NCI-H69 (cell line): Measurements from ENCODE around the gene ARL15.

Experiments
- DNase-seq: peaks from one replicate; lab custom pipeline; 2025; lab: John Stamatoyannopoulos, UW

Gene ARL15

DNA sequence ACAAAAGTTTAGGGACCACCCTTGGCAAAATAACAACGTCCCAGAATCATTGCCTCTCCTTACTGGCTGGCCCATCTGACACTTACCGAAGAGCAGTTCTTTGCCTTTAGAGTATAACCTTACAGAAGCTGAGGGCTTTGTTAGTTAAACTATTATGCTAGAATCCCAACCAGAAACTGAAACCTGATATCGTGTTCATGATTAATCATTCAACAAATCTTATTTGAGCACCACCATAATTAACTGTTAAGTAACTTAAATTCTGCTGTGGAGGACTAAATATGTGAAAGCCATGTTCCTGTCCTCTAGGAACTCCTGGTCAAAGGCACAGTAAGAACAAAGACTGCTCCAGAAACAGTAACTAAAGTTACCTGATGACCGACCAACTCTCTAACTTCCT, 104.9 kb downstream of the ARL15 start:
- peak; percentile 62 for DNase-seq

DNA sequence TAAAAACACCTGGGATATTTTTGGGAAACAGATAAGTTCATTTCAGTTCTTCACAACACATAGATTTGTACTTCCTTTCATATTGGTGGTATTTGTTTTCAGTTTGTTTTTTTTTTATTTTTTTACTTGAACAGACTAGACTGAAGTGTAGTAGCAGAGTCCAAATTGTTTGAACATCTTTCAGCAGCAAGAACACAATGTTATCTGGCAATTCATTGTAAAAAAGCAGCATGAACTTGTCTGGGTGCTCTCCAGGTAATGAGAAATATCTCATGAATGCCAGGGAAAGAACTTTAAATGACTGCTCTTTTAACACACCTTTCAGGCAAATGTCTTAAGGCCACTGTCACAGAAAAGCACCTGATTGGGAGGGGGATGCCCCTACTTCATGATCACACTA, 113.4 kb downstream of the ARL15 start:
- DNase-seq = no peak

DNA sequence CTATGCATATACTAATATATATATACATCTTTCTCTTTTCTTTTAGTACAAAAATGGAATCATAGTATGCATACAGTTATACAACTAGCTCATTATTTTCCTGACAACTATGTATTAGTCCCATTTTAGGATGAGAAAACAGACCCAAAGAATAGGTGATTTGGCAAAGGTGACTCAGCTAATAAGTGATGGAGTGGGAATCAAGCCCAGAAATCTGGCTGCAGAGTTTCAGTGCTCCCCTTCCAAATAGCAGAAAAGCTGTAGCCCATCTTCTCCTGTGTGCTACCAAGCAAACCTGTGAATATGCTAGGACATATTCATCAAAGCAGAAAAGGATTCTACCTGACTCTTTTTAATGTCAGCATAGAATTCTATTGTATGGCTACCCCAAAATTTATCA, 114.7 kb downstream of the ARL15 start:
- DNase-seq = no peak

DNA sequence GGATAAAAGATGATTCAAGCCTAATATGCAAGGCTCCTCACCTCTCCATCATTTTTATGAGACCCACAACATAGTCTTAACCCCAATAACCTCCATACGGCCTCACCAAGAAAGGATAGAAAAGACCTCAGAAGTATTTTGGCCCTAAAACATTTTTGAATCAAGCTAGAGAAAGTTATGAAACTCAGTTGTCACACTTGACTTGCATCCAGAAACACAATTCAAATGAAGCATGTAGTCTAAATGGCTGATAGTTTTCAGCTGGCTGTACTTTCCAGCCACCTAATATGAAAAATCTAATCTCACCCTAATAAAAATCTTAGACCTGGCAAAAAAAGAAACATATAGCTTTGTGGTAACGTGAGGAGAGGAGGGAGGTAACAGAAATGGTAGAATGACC, 116.1 kb downstream of the ARL15 start:
- no peak for DNase-seq

DNA sequence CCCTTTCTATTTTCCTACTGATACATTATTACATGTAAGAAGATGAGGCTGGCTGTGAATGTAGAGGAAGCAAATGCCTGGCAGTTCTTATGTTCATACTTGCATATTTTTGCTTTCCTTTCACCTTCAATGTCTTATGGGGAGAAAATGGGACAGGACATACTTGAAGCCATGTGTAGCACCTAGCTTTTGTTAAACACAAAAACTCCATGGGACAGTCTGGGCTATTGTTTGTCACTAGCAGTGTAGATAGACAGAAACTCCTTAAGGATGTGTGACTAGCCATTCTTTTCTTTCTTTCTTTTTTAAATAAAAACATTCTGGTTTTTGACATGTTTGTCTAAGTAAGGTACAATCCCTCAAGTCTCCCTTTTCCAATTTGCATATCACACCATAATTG, 122.7 kb downstream of the ARL15 start:
- peak; percentile 78 for DNase-seq

DNA sequence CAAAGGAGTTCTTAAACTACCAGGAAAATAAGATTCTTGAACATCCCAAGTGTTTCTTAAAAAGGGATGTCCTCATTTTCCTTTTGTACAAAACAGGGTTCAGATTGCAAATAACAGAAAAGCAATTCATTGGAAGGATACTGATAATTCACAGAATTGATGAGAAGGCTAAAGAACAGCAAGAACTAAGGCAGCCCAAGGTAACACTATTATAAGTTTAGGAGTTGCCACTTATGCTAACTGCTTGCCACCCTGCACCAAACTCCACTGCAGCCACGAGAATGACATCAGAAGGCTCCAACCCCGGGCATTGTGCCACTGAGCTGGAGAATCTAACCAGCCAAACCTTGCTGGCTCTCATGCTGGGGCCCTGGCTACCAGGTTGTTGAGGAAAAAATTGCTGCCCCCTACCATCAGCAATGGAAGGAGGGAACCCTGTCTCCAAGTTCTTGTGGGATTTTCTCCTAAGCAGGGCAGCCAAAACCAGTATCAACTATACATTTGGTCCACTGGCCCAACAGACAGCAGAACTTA, 123.4 kb downstream of the ARL15 start:
- peak; percentile 84 for DNase-seq

DNA sequence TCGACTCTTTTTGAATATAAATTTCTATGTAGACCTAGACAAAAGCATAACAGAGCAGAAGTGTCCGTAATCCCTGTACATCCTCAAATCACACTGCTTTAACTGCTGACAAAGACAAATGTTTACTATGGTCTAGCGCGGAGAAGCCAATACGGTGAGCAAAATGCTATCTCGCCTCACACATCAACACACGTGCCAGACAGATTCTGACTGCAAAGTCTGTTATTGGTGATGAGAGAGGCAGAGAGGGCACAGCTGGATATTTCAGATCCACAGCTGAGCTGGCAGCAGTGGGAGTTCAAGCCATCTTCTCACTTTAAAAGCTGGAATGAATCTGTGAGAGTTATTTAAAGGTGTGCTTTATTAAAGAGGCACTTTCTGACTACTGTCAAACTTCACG, 124.3 kb downstream of the ARL15 start:
- peak; percentile 76 for DNase-seq

DNA sequence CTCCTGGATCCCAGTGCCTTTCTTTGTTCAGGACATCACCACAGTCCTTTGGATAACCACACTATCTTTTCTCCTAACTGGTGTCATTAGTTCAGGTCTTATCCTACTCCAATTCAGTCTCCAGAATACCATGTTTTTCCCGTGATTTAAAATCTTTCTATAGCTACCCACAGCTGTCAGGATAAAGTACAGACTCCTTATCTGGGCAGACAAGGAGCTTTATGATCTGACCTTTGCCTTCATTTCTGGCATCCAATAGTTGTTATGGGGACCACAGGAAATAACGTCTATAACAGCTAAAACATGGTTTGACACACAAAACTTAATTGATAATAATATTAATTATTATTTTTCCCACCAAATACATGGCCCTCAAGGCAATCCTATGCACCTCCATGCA, 125.6 kb downstream of the ARL15 start:
- DNase-seq = no peak

DNA sequence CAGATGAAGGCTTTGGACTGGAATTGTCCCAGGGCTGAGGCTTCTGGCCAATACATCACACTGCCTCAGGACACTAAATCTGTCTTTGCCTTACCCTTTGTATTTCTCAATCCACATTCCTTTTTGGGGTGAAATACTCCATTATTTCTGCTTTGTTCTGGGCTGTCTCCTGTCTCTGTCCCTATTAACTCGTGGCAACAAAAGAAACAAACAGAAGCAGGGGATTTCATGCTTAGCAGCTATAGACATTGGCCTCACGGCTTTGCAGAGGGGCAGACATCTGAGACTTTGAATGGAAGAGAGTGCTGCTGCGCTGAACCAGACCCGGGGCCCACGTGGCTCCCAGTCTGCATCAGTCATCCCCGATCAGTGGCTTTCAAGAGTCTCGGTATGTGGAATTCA, 129.7 kb downstream of the ARL15 start:
- no peak for DNase-seq

DNA sequence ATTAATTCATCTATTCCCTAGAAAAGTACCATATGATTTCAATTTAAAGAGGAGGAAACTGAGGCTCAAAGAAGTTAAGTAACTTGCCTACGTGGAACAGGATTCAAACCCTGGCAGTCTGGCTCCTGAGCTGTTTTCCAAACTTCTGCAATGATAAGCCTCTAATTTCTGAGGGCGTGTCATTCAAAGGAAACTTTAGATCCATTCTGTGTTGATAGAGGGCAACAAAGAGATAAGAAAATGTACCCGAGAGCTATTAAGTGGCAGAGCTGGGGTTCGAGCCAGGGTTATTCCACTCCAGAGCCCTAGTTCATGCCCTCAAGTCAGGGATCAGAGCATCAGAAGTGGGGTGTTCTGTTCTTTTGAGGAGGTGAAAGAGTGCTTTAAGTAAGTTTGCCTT, 131.4 kb downstream of the ARL15 start:
- no peak for DNase-seq

DNA sequence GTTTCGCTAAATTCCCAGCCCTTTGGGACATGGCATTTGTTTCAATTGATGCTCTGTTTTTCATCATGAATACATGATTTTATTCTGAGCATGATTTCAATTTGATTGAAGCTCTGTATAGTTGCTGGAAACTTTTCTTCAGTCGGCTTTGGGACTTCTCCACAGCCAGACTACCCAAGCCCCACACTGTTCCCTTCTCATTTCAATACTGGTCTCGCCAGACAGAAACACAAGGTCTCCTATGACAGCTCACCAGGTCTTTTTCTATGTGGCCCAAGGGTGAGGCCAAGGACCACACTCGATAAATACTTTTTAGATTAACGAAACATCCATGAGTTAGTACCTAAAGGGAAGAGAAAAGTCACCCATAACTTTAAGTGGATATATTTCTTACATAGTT, 132.2 kb downstream of the ARL15 start:
- no peak for DNase-seq

DNA sequence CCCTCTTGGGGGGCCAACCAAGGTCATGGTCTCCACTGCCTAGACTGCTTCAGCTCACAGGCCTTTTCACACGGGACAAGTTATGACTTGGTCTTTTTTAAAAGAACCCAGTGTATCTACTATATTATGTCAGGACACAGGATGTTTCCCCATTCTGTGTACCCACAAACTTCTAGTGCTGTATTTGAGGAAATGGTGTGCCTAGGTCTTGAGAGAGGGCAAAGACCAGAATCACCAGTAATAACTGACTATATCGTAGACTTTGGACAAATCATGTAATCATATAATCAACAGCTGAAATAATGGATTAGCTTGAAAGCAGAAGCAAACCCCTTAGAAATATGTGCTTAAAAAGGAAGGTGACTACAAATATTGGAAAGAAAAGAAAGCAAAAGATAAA, 133.3 kb downstream of the ARL15 start:
- DNase-seq = no peak

DNA sequence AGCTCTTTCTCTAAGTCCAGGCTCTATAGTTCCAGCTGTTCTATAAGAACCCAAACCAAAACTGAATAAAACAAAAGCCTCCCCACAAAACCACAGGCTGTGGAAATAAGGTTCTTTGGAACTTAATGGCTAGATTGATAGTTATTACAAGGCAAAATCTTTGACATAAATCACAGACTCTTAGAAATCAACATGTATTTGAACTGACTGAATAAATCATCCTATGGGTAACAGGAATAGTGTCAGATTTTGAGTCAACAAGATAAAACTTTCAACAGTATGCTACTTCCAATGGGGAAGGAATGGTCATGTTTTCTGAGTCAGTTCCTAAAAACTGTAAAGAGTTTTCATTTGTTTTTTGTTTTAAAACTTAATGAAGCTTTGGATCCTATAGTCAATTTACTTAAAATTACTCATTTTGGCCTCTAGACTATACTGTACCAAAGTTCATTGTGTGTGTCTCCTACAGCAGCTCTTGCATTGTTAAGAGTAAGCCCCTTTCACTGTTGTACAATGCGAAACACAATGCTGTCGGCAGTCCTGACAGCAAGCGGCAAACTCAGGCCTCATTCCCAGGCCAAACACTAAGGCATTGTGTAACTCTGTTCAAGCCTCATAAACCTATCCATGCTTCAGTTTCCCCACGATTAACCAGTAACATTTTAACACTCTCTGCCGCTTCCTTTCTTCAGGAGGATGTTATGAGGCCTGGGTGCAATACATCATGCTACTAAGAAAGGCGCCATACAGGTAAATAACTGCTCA, 134.1 kb downstream of the ARL15 start:
- no peak for DNase-seq

DNA sequence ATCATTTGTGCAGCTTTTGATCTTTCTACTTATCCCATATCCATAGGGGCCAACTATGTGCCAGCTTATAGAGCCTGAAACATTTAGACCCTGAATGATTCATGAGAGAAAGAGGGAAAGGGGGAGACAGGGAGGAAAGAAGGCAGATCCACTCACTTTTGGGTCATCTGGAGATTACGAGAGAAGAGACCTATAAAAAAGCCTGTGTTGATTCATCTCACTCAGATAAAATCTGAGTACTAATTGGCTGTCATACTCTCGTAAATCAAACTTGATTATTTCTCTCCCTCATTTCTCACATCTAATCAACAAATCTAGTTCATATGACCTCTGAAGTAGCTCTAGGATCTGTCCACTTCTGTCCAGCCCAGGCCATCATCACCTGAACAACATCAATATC, 137.1 kb downstream of the ARL15 start:
- DNase-seq = peak; percentile 10

DNA sequence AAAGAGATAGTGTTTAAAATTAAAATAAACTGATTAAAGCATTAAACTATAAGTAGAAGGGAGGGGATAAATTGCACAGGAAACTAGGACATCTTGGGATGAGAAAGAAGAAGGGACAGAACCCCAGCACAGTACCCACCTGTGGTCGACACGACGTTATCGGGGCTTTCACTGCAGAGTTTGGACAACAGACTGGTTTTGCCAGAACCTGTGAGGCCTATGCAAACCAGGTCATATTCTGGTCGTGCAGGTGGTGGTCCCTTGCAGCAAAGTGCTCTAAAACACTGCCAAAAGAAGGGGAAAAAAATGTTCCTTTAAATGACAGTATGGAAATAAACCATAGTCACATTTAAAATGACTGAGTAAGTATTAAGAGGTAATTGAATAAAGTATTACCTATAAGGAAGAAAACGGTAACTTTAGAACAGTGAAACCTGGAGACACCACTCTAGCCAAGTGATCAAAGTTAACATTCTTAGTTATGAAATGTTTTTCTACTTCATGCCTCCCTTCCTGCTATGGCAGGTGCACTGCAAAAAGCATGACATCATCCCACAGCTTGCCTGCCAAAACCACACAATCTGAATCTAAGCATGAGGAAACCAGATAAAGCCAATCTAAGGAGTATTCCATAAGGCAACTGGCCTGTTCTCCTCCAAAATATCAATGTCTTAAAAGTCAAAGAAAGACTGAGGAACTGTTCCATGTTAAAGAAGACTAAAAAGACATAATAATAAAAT, 138.6 kb downstream of the ARL15 start:
- peak; percentile 24 for DNase-seq

DNA sequence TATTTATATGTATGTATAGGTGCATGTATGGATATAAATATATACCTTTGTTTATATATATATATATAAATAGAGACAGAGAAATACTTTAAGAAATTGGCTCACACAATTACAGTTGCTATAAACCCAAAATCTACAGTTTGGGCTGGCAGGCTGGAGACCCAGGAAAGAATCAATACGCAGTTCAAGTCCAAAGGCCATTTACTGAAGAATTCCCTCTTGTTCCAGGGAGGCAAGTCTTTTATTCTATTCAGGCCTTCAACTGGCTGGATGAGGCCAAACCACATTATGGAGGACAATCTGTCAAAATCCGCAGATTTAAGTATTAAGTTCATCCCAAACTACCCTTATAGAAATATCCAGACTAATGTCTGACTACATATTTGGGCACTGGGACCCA, 144.7 kb downstream of the ARL15 start:
- DNase-seq = no peak

DNA sequence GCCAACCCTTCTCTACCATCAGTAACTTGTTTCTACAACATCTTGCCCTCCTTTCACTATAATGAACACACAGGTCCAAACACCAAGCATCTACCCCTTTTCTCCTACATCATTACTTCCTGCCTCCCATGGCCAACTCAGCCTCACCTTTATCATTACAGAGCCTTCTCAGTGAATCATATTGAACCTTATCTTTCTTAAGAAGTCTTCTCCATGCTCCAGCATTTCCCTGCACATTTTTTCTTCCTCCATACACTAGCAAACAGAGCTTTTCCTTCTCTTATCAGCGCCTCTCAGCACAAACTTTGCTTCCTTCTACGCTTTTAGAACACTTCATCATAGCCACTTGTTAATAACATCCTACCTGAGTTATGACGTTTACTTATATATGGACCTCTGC, 148.2 kb downstream of the ARL15 start:
- DNase-seq = no peak

DNA sequence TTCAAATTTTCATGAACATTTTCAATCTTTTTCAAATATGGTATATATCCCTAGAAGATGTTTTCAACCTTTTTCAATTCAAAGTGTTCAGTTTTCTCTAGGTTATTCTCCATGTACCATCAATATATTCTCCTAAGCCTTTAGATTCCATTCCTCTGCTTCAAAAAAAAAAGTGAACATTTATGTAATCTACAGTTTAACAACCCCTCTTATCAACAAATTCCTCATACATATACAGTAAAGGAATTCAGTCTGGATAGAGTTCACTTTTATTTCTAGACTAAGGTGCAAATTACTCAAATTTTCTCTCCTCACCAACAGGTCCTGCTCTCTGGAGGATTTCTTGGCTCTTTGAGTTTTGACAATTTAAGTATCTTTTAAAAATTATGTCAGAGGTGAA, 150.0 kb downstream of the ARL15 start:
- no peak for DNase-seq

DNA sequence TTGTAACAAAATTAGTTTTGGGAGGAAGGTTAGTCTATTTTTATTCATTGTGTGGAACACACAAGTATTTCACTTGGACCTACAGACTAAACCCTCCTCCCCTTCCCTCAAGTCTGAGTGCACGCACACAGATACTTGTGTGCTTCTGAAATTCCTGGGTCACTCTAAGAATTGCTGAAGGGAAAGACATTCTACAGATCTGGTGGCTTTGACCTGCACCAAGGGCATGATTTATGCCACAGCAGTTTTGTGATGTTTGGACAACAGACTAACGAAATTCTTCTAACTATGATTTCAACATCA, 150.5 kb downstream of the ARL15 start:
- no peak for DNase-seq

DNA sequence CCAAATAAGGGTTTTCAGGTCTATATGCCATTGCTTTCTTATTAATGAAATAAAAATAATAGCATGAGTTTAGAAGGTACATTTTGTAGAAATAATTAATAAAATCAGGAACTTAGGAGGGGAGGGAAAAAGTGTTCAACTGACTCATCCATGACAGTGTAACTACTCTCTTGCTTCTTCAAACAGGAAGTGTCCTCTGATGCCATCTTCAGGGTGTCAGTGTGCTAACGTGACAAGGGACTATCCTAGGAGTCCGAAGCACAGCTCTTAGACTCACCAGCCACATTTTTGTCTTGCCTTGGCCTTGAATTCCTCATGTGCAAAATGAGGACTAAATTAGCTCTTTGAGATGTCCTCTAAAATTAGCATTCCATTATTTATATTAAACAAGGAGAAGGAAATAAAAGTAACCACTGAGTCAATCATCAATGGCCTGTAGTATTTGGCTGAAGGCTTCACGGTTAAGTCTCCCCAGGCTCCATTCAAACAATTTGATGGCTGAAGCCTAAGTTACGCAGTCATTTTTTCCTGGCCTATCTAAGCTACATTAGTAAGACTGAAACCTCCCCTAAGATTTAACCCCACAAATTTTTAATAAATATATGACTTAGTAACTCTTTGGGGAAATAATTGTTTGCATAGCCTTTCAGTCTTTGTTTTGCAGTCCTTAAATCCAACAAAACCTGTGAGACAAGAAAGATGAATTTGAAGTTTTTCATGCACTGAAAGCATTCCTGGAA, 151.1 kb downstream of the ARL15 start:
- peak; percentile 34 for DNase-seq

DNA sequence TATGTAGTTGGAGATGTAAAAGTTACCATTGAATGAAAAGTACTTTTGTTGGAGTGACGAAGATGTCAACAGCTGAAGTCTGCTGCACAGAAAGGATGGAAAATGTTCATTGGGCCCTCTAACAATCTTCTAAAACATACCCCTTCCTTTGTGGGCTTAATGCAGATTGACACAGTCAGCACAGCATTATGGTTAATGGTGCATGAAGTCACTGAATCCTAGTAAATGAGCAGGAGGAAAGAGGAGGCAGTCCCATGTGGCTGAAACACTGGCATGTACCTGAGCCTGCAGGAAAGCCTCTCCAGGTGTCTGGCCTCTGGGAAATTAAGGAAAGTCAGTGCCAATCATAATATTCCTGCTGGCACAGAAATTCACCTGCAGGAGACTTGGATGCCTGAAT, 153.8 kb downstream of the ARL15 start:
- DNase-seq = peak; percentile 97

DNA sequence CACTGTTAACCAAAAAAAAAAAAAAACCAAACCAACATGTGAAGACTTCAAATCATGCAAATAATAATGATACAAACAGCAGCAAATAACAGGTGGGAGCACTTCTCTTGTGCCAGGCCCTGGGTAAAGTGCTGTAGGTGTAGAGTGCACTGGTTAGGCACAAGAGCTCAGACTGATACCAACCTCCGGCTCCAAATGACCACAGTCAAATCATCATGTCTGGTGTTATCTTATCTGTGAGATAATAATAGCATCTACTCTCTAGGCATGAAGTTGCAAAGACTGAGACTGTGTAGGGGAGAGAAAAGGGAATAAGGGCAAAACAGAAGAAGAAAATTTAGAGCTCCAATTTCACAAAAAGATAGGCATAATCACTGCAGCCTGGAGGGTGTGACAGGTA, 159.5 kb downstream of the ARL15 start:
- no peak for DNase-seq

DNA sequence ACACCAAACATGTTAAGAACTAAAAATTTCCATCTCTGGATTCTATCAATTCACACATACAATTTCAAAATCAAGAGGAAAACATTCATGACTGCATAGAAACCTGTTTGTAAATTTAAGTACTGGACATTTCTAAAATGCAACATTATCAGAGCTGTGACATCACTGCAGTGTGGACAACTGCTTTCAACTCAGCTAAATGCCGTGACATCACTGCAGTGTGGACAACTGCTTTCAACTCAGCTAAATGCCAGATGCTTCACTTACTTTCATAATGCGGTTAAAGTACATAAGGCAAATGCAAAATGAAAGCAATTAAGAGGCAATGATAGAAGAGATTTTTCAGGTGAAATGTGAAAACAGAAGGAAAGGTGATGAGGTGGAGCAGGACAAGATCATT, 161.5 kb downstream of the ARL15 start:
- DNase-seq = peak; percentile 68
